ENCODE measurements around the gene CPNE1.
"Not testable (repeated sequence)": the region's sequence is repeated elsewhere in the genome, so short reads cannot be mapped to it uniquely, and the experiment has no call there.

DNA sequence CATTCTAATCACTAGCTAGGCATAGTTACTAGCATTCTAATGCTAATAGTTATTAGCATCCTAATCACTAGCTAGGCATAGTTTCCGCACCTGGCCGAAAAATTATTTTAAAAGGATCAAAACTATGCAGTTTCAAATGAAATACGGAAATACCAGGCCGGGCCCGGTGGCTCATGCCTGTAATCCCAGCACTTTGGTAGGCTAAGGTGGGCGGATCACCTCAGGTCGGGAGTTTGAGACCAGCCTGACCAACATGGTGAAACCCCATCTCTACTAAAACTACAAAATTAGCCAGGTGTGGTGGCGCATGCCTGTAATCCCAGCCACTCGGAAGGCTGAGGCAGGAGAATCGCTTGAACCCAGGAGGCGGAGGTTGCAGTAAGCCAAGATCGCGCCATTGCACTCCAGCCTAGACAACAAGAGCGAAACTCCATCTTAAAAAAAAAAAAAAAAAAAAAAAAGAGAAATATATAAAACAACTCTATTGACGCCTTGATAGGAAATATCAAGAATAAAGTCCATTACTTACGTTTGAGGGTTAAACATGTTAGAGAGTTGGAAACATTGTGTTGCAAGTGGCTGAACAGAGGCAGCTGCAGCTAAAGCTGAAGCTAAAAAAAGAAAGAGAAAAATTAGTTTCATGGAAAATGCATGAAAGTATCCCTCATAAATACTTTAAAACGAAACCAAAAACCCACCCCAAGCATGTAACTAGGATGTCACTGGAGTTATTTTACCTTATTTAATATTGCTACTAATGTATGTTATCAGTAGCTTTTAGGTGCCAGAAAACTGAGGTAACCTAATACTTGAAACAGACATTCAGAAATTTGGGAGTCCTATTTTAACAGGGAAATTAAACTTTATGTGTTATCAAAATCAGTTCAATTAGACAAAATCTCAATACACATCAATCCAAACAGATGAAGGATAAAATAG lies 42.2 kb upstream of the CPNE1 start:
- TF ChIP-seq, protein P1, sequence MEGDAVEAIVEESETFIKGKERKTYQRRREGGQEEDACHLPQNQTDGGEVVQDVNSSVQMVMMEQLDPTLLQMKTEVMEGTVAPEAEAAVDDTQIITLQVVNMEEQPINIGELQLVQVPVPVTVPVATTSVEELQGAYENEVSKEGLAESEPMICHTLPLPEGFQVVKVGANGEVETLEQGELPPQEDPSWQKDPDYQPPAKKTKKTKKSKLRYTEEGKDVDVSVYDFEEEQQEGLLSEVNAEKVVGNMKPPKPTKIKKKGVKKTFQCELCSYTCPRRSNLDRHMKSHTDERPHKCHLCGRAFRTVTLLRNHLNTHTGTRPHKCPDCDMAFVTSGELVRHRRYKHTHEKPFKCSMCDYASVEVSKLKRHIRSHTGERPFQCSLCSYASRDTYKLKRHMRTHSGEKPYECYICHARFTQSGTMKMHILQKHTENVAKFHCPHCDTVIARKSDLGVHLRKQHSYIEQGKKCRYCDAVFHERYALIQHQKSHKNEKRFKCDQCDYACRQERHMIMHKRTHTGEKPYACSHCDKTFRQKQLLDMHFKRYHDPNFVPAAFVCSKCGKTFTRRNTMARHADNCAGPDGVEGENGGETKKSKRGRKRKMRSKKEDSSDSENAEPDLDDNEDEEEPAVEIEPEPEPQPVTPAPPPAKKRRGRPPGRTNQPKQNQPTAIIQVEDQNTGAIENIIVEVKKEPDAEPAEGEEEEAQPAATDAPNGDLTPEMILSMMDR (conservative IDR thresholded peaks at IDR 0.05; ENCODE audit: low read length): not testable (repeated sequence)
- not testable (repeated sequence) for TF ChIP-seq EZH2phosphoT487 (IDR thresholded peaks at IDR 0.05; ENCODE audit: borderline replicate concordance)
